ENCODE results near the gene TMSB10. TPM values are rescaled to one million over a fixed set of nuclear protein-coding genes. Genes with fewer than 3 reads are reported as not detected.

TMSB10 gene
- total and polyA plus RNA-seq, 2 of the 13 experiments (the other 11 are each of a cell fraction or from before 2014, with no cell fraction given): 665 to 708 TPM

DNA sequence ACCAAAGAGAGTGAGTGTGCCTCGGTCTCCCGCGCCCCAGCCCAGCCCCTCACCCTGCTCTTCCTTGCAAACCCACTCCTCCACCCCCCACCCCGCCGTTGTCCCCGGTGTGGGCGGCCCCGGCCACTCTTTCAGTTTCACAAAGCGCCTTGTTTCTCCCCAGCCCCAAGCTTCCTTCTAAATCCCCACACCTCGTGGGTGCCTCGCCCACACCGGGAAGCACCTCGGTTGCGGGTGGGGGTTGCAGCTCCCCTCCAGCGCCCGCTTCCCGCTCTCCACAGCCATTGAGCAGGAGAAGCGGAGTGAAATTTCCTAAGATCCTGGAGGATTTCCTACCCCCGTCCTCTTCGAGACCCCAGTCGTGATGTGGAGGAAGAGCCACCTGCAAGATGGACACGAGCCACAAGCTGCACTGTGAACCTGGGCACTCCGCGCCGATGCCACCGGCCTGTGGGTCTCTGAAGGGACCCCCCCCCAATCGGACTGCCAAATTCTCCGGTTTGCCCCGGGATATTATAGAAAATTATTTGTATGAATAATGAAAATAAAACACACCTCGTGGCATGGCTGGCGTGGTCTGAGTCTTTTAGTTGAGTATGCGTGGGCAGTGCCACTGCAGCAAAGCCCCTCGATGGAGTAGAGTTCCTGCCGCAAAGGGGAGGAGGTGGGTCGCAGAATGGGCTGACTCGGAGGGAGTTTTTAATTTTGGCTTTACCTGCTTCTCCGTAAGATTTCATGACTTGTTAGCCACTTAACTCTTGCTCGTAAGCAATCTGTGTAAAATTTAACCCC is 848 bp downstream of the TMSB10 start (continued):
- no peak for TF ChIP-seq ZNF335 (CRISPR knock-in tag; IDR thresholded peaks at IDR 0.05)
- no peak for TF ChIP-seq ZNF263 (CRISPR knock-in tag; IDR thresholded peaks at IDR 0.05)
- no peak for TF ChIP-seq NFATC3 (CRISPR knock-in tag; IDR thresholded peaks at IDR 0.05)
- no peak for TF ChIP-seq ZNF496 (CRISPR knock-in tag; IDR thresholded peaks at IDR 0.05; ENCODE audit: insufficient replicate concordance)
- TF ChIP-seq, protein P1, sequence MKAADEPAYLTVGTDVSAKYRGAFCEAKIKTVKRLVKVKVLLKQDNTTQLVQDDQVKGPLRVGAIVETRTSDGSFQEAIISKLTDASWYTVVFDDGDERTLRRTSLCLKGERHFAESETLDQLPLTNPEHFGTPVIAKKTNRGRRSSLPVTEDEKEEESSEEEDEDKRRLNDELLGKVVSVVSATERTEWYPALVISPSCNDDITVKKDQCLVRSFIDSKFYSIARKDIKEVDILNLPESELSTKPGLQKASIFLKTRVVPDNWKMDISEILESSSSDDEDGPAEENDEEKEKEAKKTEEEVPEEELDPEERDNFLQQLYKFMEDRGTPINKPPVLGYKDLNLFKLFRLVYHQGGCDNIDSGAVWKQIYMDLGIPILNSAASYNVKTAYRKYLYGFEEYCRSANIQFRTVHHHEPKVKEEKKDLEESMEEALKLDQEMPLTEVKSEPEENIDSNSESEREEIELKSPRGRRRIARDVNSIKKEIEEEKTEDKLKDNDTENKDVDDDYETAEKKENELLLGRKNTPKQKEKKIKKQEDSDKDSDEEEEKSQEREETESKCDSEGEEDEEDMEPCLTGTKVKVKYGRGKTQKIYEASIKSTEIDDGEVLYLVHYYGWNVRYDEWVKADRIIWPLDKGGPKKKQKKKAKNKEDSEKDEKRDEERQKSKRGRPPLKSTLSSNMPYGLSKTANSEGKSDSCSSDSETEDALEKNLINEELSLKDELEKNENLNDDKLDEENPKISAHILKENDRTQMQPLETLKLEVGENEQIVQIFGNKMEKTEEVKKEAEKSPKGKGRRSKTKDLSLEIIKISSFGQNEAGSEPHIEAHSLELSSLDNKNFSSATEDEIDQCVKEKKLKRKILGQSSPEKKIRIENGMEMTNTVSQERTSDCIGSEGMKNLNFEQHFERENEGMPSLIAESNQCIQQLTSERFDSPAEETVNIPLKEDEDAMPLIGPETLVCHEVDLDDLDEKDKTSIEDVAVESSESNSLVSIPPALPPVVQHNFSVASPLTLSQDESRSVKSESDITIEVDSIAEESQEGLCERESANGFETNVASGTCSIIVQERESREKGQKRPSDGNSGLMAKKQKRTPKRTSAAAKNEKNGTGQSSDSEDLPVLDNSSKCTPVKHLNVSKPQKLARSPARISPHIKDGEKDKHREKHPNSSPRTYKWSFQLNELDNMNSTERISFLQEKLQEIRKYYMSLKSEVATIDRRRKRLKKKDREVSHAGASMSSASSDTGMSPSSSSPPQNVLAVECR (CRISPR knock-in tag; IDR thresholded peaks at IDR 0.05; ENCODE audit: borderline replicate concordance): no peak
- TF ChIP-seq SRY (CRISPR knock-in tag; IDR thresholded peaks at IDR 0.05): no peak
- TF ChIP-seq, protein P2, sequence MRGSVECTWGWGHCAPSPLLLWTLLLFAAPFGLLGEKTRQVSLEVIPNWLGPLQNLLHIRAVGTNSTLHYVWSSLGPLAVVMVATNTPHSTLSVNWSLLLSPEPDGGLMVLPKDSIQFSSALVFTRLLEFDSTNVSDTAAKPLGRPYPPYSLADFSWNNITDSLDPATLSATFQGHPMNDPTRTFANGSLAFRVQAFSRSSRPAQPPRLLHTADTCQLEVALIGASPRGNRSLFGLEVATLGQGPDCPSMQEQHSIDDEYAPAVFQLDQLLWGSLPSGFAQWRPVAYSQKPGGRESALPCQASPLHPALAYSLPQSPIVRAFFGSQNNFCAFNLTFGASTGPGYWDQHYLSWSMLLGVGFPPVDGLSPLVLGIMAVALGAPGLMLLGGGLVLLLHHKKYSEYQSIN (CRISPR knock-in tag; IDR thresholded peaks at IDR 0.05; ENCODE audit: borderline replicate concordance): no peak
- no peak for TF ChIP-seq HNRNPUL1 (IDR thresholded peaks at IDR 0.05; ENCODE audit: low read depth, low read length)
- TF ChIP-seq ZNF251 (CRISPR knock-in tag; IDR thresholded peaks at IDR 0.05): no peak
- no peak for TF ChIP-seq ZBTB1 (CRISPR knock-in tag; IDR thresholded peaks at IDR 0.05; ENCODE audit: borderline replicate concordance)
- no peak for TF ChIP-seq HMG20A (CRISPR knock-in tag; IDR thresholded peaks at IDR 0.05; ENCODE audit: borderline replicate concordance)
- TF ChIP-seq ZNF660 (CRISPR knock-in tag; IDR thresholded peaks at IDR 0.05; ENCODE audit: borderline replicate concordance, low read depth): no peak
- no peak for TF ChIP-seq SP1 (IDR thresholded peaks at IDR 0.05)
- no peak for TF ChIP-seq SP1 (CRISPR knock-in tag; IDR thresholded peaks at IDR 0.05)
- no peak for TF ChIP-seq NAIF1 (CRISPR knock-in tag; IDR thresholded peaks at IDR 0.05; ENCODE audit: borderline replicate concordance)
- TF ChIP-seq, protein P3, sequence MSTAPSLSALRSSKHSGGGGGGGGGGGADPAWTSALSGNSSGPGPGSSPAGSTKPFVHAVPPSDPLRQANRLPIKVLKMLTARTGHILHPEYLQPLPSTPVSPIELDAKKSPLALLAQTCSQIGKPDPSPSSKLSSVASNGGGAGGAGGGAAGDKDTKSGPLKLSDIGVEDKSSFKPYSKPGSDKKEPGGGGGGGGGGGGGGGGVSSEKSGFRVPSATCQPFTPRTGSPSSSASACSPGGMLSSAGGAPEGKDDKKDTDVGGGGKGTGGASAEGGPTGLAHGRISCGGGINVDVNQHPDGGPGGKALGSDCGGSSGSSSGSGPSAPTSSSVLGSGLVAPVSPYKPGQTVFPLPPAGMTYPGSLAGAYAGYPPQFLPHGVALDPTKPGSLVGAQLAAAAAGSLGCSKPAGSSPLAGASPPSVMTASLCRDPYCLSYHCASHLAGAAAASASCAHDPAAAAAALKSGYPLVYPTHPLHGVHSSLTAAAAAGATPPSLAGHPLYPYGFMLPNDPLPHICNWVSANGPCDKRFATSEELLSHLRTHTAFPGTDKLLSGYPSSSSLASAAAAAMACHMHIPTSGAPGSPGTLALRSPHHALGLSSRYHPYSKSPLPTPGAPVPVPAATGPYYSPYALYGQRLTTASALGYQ (CRISPR knock-in tag; IDR thresholded peaks at IDR 0.05): no peak
- no peak for TF ChIP-seq ISX (CRISPR knock-in tag; conservative IDR thresholded peaks at IDR 0.05)
- TF ChIP-seq MEF2D (CRISPR knock-in tag; IDR thresholded peaks at IDR 0.05): no peak
- no peak for TF ChIP-seq CEBPG (CRISPR knock-in tag; IDR thresholded peaks at IDR 0.05)
- TF ChIP-seq, protein P4, sequence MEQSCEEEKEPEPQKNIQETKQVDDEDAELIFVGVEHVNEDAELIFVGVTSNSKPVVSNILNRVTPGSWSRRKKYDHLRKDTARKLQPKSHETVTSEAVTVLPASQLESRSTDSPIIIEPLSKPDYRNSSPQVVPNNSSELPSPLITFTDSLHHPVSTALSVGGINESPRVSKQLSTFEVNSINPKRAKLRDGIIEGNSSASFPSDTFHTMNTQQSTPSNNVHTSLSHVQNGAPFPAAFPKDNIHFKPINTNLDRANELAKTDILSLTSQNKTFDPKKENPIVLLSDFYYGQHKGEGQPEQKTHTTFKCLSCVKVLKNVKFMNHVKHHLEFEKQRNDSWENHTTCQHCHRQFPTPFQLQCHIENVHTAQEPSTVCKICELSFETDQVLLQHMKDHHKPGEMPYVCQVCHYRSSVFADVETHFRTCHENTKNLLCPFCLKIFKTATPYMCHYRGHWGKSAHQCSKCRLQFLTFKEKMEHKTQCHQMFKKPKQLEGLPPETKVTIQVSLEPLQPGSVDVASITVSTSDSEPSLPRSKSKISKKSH (CRISPR knock-in tag; IDR thresholded peaks at IDR 0.05; ENCODE audit: borderline replicate concordance): no peak
- no peak for TF ChIP-seq SKI (IDR thresholded peaks at IDR 0.05; ENCODE audit: partially characterized antibody)

Data from HepG2 (cell line).